Liver (tissue), 9 donors: ENCODE results near the gene MAGI1. TPM values are rescaled to one million over a fixed set of nuclear protein-coding genes. Genes with fewer than 3 reads are reported as not detected.

Experiments used
- DNase-seq: peaks from one replicate; pipeline ENCODE4 v3.0.0-alpha.2; 2017; ENCODE audit warnings: low spot score
- H3K27ac ChIP-seq, 2 donors: one replicate each; pipeline ENCODE4 v1.7.0; 2013; ENCODE audit warnings: inconsistent platforms in 2 of 2, low read length in 2 of 2, control low read depth in 1 of 2, low read depth in 1 of 2, mild to moderate bottlenecking in 1 of 2
- H3K27me3 ChIP-seq, 4 donors: one replicate each; pipeline versions ENCODE4 v1.6.1 to v1.7.0; 2013; ENCODE audit warnings: low read length in 3 of 4, inconsistent platforms in 1 of 4, mild to moderate bottlenecking in 1 of 4, moderate library complexity in 1 of 4; ENCODE audit not compliant: control insufficient read depth in 4 of 4, insufficient read depth in 4 of 4
- H3K36me3 ChIP-seq, 4 donors: one replicate each; pipeline versions ENCODE4 v1.6.1 to v1.7.0; 2013; ENCODE audit warnings: low read length in 3 of 4, mild to moderate bottlenecking in 3 of 4, low read depth in 1 of 4, moderate library complexity in 1 of 4; ENCODE audit not compliant: control insufficient read depth in 4 of 4, insufficient read depth in 3 of 4
- H3K4me1 ChIP-seq, 4 donors: one replicate each; pipeline versions ENCODE4 v1.6.1 to v1.7.0; 2013; ENCODE audit warnings: low read length in 3 of 4, mild to moderate bottlenecking in 3 of 4, moderate library complexity in 1 of 4; ENCODE audit not compliant: control insufficient read depth in 4 of 4, insufficient read depth in 4 of 4
- H3K4me3 ChIP-seq, 3 donors: one replicate each; pipeline versions ENCODE4 v1.6.1 to v1.7.0; 2013; ENCODE audit warnings: low read length in 3 of 3, control low read depth in 1 of 3, low read depth in 1 of 3, mild to moderate bottlenecking in 1 of 3
- H3K9ac ChIP-seq, 2 donors: one replicate each; pipeline ENCODE4 v1.7.0; 2013; ENCODE audit warnings: low read length in 2 of 2, mild to moderate bottlenecking in 2 of 2, moderate library complexity in 2 of 2, control low read depth in 1 of 2, low read depth in 1 of 2
- H3K9me3 ChIP-seq, 4 donors: one replicate each; pipeline versions ENCODE4 v1.6.1 to v1.7.0; 2013; ENCODE audit warnings: low read length in 3 of 4; ENCODE audit not compliant: control insufficient read depth in 4 of 4
- EGR1 ChIP-seq, 2 donors: IDR thresholded peaks; 2 replicates each; pipeline ENCODE4 v1.6.1; 2016 to 2018; ENCODE audit warnings: antibody characterized with exemption in 2 of 2, low read depth in 2 of 2
- FOXA1 ChIP-seq: IDR thresholded peaks from 2 replicates; pipeline ENCODE4 v1.6.1; 2016; ENCODE audit warnings: antibody characterized with exemption
- FOXA2 ChIP-seq: IDR thresholded peaks from 2 replicates; pipeline ENCODE4 v1.6.1; 2016; ENCODE audit warnings: antibody characterized with exemption
- GABPA ChIP-seq, 2 donors: IDR thresholded peaks in 1 of 2; conservative IDR thresholded peaks in 1 of 2; 2 replicates each; pipeline ENCODE4 v1.6.1; 2016; ENCODE audit warnings: antibody characterized with exemption in 2 of 2, mild to moderate bottlenecking in 1 of 2, moderate library complexity in 1 of 2
- HNF4A ChIP-seq, 2 donors: conservative IDR thresholded peaks; 2 replicates each; pipeline ENCODE4 v1.6.1; 2016; ENCODE audit warnings: antibody characterized with exemption in 2 of 2, mild to moderate bottlenecking in 2 of 2
- HNF4G ChIP-seq: IDR thresholded peaks from 2 replicates; pipeline ENCODE4 v1.6.1; 2016; ENCODE audit warnings: antibody characterized with exemption
- JUND ChIP-seq, 2 donors: IDR thresholded peaks; 2 replicates each; pipeline ENCODE4 v1.6.1; 2016; ENCODE audit warnings: antibody characterized with exemption in 2 of 2
- RAD21 ChIP-seq, 2 donors: IDR thresholded peaks; 2 replicates each; pipeline ENCODE4 v1.6.1; 2016; ENCODE audit warnings: antibody characterized with exemption in 2 of 2, mild to moderate bottlenecking in 2 of 2
- RXRA ChIP-seq, 2 donors: IDR thresholded peaks; 2 replicates each; pipeline ENCODE4 v1.6.1; 2017 to 2018; ENCODE audit warnings: antibody characterized with exemption in 2 of 2, mild to moderate bottlenecking in 1 of 2
- SP1 ChIP-seq: IDR thresholded peaks from 2 replicates; pipeline ENCODE4 v1.6.1; 2018; ENCODE audit warnings: antibody characterized with exemption, mild to moderate bottlenecking
- TAF1 ChIP-seq: conservative IDR thresholded peaks from 2 replicates; pipeline ENCODE4 v1.6.1; 2016; ENCODE audit warnings: antibody characterized with exemption, mild to moderate bottlenecking
- YY1 ChIP-seq: IDR thresholded peaks from 2 replicates; pipeline ENCODE4 v1.6.1; 2016; ENCODE audit warnings: antibody characterized with exemption, mild to moderate bottlenecking
- WGBS: extraction: QIAGEN DNeasy Blood & Tissue Kit; methylation state at CpG from one replicate; pipeline ENCODE4 v1.1.7; 2013; 5-methylcytosine and 5-hydroxymethylcytosine counted together
- polyA plus RNA-seq, 2 donors: library from polyadenylated mRNA; stranded (reverse) in 1 of 2; unstranded in 1 of 2; fragments of 200-250 nt in 1 of 2; fragments of >200 nt in 1 of 2; fragmentation: Nextera tagmentation in 1 of 2; extraction: Ambion mirVana in 1 of 2; gene quantifications; one replicate each; pipeline versions ENCODE4 v1.2.1 to v1.2.3, GENCODE V29; 2013 to 2015
- total RNA-seq, 2 donors: library from RNA; depleted of rRNA; stranded (reverse); fragments of >200 nt; gene quantifications; one replicate each; pipeline ENCODE4 v1.2.3, GENCODE V29; 2014
- TF ChIP-seq, protein P1 (sequence below): IDR thresholded peaks from 2 replicates; pipeline ENCODE4 v1.6.1; 2016; ENCODE audit warnings: antibody characterized with exemption
- TF ChIP-seq, protein P2 (sequence below): IDR thresholded peaks from 2 replicates; pipeline ENCODE4 v1.6.1; 2016; ENCODE audit warnings: antibody characterized with exemption
- TF ChIP-seq, protein P3 (sequence below): IDR thresholded peaks from 2 replicates; pipeline ENCODE4 v1.6.1; 2016; ENCODE audit warnings: antibody characterized with exemption
- TF ChIP-seq, protein P4 (sequence below): fragments of 150-350 bp; IDR thresholded peaks from 2 replicates; pipeline ENCODE4 v1.5.1; 2017; ENCODE audit warnings: improper control_type of control experiment, low read depth, low read length; ENCODE audit not compliant: missing input control
- donor health status: healthy.
- donor health status: healthy.
- donor health status: healthy.
- donor health status: healthy.
- donor health status: healthy.

MAGI1 gene
- total and polyA plus RNA-seq, 4 donors: 9.6 to 68.8 (median 14.0) TPM

DNA sequence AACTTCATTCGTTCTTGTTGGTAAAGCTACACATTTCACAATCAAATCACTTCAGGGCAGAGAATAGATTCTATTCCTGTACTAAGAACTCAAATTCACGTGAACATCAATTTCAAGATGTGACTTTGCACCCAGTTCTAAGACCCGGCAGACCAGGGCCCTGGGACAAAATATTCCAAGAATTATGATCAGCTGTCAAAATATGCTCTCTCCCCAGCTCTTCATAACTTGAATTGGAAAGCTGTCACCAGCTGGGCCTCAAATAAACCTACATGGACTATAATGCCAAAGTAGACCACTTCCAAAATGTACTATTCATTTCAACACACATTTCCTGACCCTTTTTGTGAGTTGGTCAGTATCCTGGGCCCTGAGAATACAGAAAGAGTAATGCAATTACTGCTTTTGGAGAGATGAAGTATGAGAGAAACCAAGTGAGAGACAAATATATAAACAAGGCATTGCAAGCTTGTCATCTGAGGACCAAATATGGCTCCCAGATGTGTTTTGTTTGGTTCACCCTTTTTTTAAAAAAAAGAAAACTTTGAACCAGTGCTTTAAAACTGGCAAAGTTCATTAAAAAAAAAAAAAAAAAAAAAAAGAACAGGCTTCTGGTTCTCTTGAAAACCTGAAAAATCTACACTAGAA lies 14.9 kb downstream of the MAGI1 start:
- H3K27ac ChIP-seq: no peak overlapping the region
- no peak overlapping the region for H3K4me3 ChIP-seq
- no peaks in the 10 kb centered on the region for H3K9me3 ChIP-seq
- H3K4me1 ChIP-seq: peaks cover 3 to 15% (median 8%) of the 10 kb centered on the region in 4 donors
- no peaks in the 10 kb centered on the region for H3K27me3 ChIP-seq
- DNase-seq: no peak
- no peak overlapping the region for H3K9ac ChIP-seq
- TF ChIP-seq, protein P1, sequence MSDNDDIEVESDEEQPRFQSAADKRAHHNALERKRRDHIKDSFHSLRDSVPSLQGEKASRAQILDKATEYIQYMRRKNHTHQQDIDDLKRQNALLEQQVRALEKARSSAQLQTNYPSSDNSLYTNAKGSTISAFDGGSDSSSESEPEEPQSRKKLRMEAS: no peak
- TF ChIP-seq, protein P2, sequence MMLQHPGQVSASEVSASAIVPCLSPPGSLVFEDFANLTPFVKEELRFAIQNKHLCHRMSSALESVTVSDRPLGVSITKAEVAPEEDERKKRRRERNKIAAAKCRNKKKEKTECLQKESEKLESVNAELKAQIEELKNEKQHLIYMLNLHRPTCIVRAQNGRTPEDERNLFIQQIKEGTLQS: no peak
- TF ChIP-seq HNF4A (conservative IDR thresholded peaks at IDR 0.05) (no peak), FOXA2 (no peak), JUND (IDR thresholded peaks at IDR 0.05) (no peak), EGR1 (IDR thresholded peaks at IDR 0.05; ENCODE audit: low read depth in 2 of 2) (no peak), RXRA (IDR thresholded peaks at IDR 0.05) (no peak), SP1 (no peak), FOXA1 (no peak), YY1 (no peak), TAF1 (no peak), RAD21 (IDR thresholded peaks at IDR 0.05) (no peak), HNF4G (no peak)
- TF ChIP-seq, protein P3, sequence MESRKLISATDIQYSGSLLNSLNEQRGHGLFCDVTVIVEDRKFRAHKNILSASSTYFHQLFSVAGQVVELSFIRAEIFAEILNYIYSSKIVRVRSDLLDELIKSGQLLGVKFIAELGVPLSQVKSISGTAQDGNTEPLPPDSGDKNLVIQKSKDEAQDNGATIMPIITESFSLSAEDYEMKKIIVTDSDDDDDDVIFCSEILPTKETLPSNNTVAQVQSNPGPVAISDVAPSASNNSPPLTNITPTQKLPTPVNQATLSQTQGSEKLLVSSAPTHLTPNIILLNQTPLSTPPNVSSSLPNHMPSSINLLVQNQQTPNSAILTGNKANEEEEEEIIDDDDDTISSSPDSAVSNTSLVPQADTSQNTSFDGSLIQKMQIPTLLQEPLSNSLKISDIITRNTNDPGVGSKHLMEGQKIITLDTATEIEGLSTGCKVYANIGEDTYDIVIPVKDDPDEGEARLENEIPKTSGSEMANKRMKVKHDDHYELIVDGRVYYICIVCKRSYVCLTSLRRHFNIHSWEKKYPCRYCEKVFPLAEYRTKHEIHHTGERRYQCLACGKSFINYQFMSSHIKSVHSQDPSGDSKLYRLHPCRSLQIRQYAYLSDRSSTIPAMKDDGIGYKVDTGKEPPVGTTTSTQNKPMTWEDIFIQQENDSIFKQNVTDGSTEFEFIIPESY: no peak
- TF ChIP-seq, protein P4, sequence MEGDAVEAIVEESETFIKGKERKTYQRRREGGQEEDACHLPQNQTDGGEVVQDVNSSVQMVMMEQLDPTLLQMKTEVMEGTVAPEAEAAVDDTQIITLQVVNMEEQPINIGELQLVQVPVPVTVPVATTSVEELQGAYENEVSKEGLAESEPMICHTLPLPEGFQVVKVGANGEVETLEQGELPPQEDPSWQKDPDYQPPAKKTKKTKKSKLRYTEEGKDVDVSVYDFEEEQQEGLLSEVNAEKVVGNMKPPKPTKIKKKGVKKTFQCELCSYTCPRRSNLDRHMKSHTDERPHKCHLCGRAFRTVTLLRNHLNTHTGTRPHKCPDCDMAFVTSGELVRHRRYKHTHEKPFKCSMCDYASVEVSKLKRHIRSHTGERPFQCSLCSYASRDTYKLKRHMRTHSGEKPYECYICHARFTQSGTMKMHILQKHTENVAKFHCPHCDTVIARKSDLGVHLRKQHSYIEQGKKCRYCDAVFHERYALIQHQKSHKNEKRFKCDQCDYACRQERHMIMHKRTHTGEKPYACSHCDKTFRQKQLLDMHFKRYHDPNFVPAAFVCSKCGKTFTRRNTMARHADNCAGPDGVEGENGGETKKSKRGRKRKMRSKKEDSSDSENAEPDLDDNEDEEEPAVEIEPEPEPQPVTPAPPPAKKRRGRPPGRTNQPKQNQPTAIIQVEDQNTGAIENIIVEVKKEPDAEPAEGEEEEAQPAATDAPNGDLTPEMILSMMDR: no peak
- 65% methylated on average over 3 of the region's 3 CpGs for WGBS
- no peaks in the 10 kb centered on the region for H3K36me3 ChIP-seq

DNA sequence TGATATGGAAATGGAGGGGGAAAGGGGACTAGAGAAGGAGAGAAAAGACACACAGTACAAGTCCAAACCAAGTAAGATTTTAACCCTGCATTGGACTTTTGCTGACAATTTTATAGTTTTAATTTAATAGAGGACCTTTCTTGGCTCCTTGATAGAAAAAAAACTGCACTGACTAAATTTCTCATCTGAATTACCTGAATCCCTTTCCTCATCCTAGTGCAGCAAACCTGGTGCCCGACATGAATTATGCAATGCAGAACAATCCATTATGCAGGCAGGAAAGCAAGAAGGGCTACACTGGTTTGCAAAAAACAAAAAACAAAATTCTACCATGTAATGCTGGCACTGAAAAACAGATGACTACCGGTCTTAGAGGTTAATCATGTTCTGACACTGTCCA lies 15.5 kb downstream of the MAGI1 start:
- Histone ChIP-seq H3K4me3 (no peak overlapping the region), H3K9ac (no peak overlapping the region), H3K36me3 (no peaks in the 10 kb centered on the region), H3K4me1 (peaks cover 6 to 15% (median 10%) of the 10 kb centered on the region in 4 donors), H3K9me3 (no peaks in the 10 kb centered on the region), H3K27me3 (no peaks in the 10 kb centered on the region), H3K27ac (no peak overlapping the region)
- no peak for TF ChIP-seq HNF4G
- DNase-seq: no peak
- WGBS: 38% methylated on average over 2 of the region's 2 CpGs

DNA sequence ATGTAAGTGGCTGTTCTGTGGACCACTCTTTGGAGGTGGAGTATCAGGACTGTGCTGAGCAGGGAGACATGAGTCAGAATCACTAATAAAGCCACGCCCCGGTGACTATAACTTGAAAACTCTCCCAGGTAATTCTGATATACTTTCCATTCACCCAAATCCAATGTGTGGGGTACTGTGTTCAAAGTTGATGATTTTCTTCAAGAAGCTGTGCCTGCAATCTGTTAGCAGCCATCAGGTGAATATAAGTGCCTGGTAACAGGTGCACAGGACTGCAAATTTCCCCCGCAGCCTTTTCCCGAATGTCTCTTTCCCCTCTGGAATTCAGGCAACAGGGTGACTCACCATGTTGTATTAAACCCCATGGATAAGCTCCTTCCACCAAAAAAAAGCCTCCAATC lies 17.0 kb downstream of the MAGI1 start:
- Histone ChIP-seq H3K27me3 (no peaks in the 10 kb centered on the region), H3K27ac (no peak overlapping the region), H3K4me3 (no peak overlapping the region), H3K9me3 (no peaks in the 10 kb centered on the region), H3K4me1 (peaks cover 6 to 17% (median 10%) of the 10 kb centered on the region in 4 donors), H3K36me3 (no peaks in the 10 kb centered on the region), H3K9ac (no peak overlapping the region)
- DNase-seq: no peak
- TF ChIP-seq GABPA (IDR thresholded peaks at IDR 0.05 in 1 of 2, conservative IDR thresholded peaks at IDR 0.05 in 1 of 2) (no peak), SP1 (no peak)
- TF ChIP-seq, protein P3: no peak
- WGBS: 91% methylated on average over 4 of the region's 4 CpGs
